Activated T-helper 2 cell treated with anti-CD3 and anti-CD28 coated beads, Interferon-gamma antibody, Interleukin-2, Interleukin-4, amounts not matched to agents 10 μg/mL and 5 μg/mL and 100 μg/mL, durations not matched to agents 14 hours and 24 hours and 36 hours (primary cell): Measurements from ENCODE around the gene NUDT16. TPM values are rescaled to one million over a fixed set of nuclear protein-coding genes. Genes with fewer than 3 reads are reported as not detected.

Source experiments
- DNase-seq: peaks from one replicate; pipeline ENCODE4 v3.0.0; 2021; ENCODE audit warnings: low spot score
- H3K27ac Mint-ChIP-seq: one replicate; pipeline ENCODE4 v1.8.0; 2021; ENCODE audit warnings: mixed read lengths
- H3K27me3 Mint-ChIP-seq: one replicate; pipeline ENCODE4 v1.8.0; 2021; ENCODE audit warnings: low read depth, mixed read lengths
- H3K36me3 Mint-ChIP-seq: one replicate; pipeline ENCODE4 v1.8.0; 2021; ENCODE audit warnings: low read depth, mixed read lengths
- H3K4me1 Mint-ChIP-seq: one replicate; pipeline ENCODE4 v1.8.0; 2021; ENCODE audit warnings: low read depth, mixed read lengths
- H3K4me3 Mint-ChIP-seq: one replicate; pipeline ENCODE4 v1.8.0; 2021; ENCODE audit warnings: low read depth, mild to moderate bottlenecking, moderate library complexity, mixed read lengths
- H3K9me3 Mint-ChIP-seq: one replicate; pipeline ENCODE4 v1.8.0; 2021; ENCODE audit warnings: mixed read lengths
- intact Hi-C: fragments of 100-400 bp; cut with micrococcal nuclease; formaldehyde crosslinking; loops from one replicate; pipeline ENCODE4 v1.15.1; 2023
- total RNA-seq: library from RNA; stranded (reverse); gene quantifications from 2 replicates; pipeline ENCODE4 v1.2.3, GENCODE V29; 2022

Gene NUDT16
- total RNA-seq, 1 donor from 2014 or later, result 10.2 TPM

DNA sequence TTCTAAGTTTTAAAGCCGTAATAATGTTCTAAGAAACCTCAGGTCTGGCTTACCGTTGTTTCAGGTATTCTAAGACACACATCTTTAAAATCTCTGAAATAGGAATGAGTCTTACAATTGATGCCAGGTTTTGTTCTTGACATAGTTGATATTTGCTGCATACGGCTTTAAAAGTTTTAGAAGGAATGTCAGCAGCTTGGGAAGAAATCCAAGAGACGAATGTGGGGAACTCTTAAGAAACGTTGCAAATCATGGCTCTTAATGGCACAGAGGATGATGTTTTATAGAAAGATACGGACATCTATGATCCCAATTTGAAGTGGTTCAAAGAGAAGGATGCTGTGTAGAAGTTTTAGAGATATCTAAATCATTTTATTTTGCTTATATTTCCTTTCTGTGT, 11.5 kb downstream of the NUDT16 start:
- no peak overlapping the region for H3K4me3 Mint-ChIP-seq
- no peaks in the 10 kb centered on the region for H3K27me3 Mint-ChIP-seq
- DNase-seq, result no peak
- H3K27ac Mint-ChIP-seq, result no peak overlapping the region
- peaks cover 2% of the 10 kb centered on the region for H3K4me1 Mint-ChIP-seq
- no peaks in the 10 kb centered on the region for H3K36me3 Mint-ChIP-seq
- H3K9me3 Mint-ChIP-seq, result no peaks in the 10 kb centered on the region
- intact Hi-C loops, result no loop called here

- Mint-ChIP-seq H3K27ac (no peak overlapping the region), H3K9me3 (no peaks in the 10 kb centered on the region), H3K36me3 (no peaks in the 10 kb centered on the region), H3K27me3 (no peaks in the 10 kb centered on the region), H3K4me1 (no peaks in the 10 kb centered on the region), H3K4me3 (no peak overlapping the region)
- no peak for DNase-seq
- intact Hi-C loops, result no loop called here
Measured at GRCh38 chr3:131393868-131394267, 12.3 kb downstream of the NUDT16 start.

- H3K9me3 Mint-ChIP-seq, result no peaks in the 10 kb centered on the region
- no peaks in the 10 kb centered on the region for H3K4me1 Mint-ChIP-seq
- no peak for DNase-seq
- H3K27ac Mint-ChIP-seq, result no peak overlapping the region
- intact Hi-C loops, result no loop called here
- H3K27me3 Mint-ChIP-seq, result no peaks in the 10 kb centered on the region
- H3K36me3 Mint-ChIP-seq, result no peaks in the 10 kb centered on the region
- H3K4me3 Mint-ChIP-seq, result no peak overlapping the region
Measured at GRCh38 chr3:131394400-131394799, 12.8 kb downstream of the NUDT16 start.

- Mint-ChIP-seq H3K36me3 (no peaks in the 10 kb centered on the region), H3K9me3 (no peaks in the 10 kb centered on the region), H3K4me3 (no peak overlapping the region), H3K27me3 (no peaks in the 10 kb centered on the region), H3K4me1 (no peaks in the 10 kb centered on the region), H3K27ac (no peak overlapping the region)
- intact Hi-C loops, result no loop called here
- DNase-seq, result no peak
Measured at GRCh38 chr3:131396170-131396569, 14.6 kb downstream of the NUDT16 start.

GRCh38 chr3:131397889-131398288, 16.3 kb downstream of the NUDT16 start:
- no peaks in the 10 kb centered on the region for H3K9me3 Mint-ChIP-seq
- H3K4me1 Mint-ChIP-seq, result peaks cover 3% of the 10 kb centered on the region
- H3K36me3 Mint-ChIP-seq, result no peaks in the 10 kb centered on the region
- H3K4me3 Mint-ChIP-seq, result no peak overlapping the region
- H3K27ac Mint-ChIP-seq, result no peak overlapping the region
- intact Hi-C loops, result no loop called here
- H3K27me3 Mint-ChIP-seq, result no peaks in the 10 kb centered on the region
- no peak for DNase-seq

- Mint-ChIP-seq H3K27me3 (no peaks in the 10 kb centered on the region), H3K4me3 (no peak overlapping the region), H3K36me3 (no peaks in the 10 kb centered on the region), H3K9me3 (no peaks in the 10 kb centered on the region), H3K4me1 (peaks cover 3% of the 10 kb centered on the region), H3K27ac (no peak overlapping the region)
- no peak for DNase-seq
- intact Hi-C loops, result no loop called here
Measured at GRCh38 chr3:131401978-131402377, 20.4 kb downstream of the NUDT16 start.

DNA sequence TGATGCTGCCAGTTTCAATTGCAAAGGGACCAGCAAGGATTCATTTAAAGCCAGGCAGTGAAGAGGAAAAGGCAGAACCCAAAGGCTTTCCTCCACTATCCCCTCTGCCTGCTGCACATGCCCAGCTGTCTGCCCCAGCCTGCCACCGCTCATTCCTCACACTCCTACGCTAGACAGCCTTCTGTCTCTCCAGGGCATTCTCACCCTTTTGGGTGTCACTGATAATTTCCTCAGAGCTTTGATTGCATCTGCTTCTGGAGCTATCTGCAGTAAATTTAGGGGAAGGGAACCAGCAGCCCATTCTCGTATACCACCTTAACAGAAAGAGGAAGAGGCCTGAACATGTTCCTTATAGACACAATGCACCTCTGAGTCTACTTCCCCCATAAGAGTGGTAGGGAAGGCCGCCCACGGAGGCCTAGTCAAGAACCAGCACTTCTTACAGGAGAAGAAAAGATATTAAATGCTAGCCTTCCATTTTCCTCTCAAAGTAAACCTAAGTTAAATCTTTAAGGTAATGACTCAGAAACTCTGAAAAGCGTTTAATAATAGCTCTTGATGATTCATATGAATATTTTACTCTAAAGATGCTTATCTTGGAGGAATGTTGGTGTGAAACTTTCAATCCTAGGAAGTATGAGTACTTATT, 20.9 kb downstream of the NUDT16 start:
- DNase-seq, result no peak
- Mint-ChIP-seq H3K4me1 (peaks cover 3% of the 10 kb centered on the region), H3K9me3 (peaks cover 2% of the 10 kb centered on the region), H3K27ac (no peak overlapping the region), H3K36me3 (no peaks in the 10 kb centered on the region), H3K27me3 (peaks cover 2% of the 10 kb centered on the region), H3K4me3 (no peak overlapping the region)
- intact Hi-C loops, result no loop called here

DNA sequence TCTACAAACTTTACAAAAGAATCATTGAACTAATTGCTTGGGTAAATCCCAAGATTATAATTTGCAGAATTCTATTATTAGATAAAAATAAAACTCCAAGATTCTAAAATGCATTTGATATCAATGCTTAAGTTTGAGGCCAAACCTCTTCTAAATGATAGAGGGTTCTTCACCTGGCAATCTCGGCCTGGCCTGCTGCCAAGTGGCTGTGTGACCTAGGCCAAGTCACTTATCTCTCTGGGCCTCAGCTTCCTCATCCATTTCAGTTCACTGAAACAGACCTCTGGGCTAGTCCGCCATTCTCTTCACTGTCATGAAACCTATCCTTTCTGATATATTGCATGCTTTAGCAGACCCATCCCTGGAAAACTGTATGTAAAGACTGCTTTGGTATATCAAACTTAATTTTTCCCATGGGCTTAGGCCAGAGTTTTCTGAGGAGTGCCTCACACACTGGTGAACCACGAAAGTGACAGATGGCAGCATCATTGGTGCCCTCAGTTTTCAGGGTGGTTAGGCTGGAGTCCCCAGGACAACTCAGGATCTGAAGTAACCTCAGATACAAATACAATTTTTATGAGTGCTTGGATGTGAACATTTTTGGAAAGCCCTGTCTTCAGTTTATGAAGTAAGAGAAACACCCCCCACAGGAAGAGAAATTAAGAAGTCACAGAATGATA, 21.8 kb downstream of the NUDT16 start:
- peaks cover 3% of the 10 kb centered on the region for H3K4me1 Mint-ChIP-seq
- no peaks in the 10 kb centered on the region for H3K36me3 Mint-ChIP-seq
- H3K9me3 Mint-ChIP-seq, result peaks cover 6% of the 10 kb centered on the region
- DNase-seq, result no peak
- intact Hi-C loops, result no loop called here
- peaks cover 3% of the 10 kb centered on the region for H3K27me3 Mint-ChIP-seq
- no peak overlapping the region for H3K4me3 Mint-ChIP-seq
- no peak overlapping the region for H3K27ac Mint-ChIP-seq

GRCh38 chr3:131405411-131405810, 23.8 kb downstream of the NUDT16 start:
- H3K36me3 Mint-ChIP-seq, result no peaks in the 10 kb centered on the region
- H3K27me3 Mint-ChIP-seq, result peaks cover 3% of the 10 kb centered on the region
- no peak overlapping the region for H3K4me3 Mint-ChIP-seq
- H3K4me1 Mint-ChIP-seq, result peaks cover 3% of the 10 kb centered on the region
- DNase-seq, result no peak
- intact Hi-C loops, result no loop called here
- no peak overlapping the region for H3K27ac Mint-ChIP-seq
- peaks cover 6% of the 10 kb centered on the region for H3K9me3 Mint-ChIP-seq

DNA sequence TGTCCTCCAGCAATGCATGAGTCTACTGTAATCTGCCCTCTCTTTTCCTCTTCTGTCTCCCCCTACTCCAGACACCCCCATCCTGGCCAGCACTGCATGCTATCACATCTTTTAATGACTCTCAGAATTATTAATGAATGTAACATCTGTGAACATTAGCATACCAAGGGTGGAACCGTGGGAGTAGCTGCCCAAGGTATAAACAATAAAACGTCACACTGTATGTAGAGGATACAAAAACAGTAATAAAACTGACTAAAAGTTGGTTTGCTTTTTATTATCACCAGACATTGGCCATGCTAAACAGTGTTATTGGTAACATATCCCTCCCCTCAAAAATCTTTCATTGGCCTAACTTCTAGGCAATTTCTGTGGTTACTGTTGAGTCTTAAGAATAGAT, 24.7 kb downstream of the NUDT16 start:
- Mint-ChIP-seq H3K4me1 (peaks cover 3% of the 10 kb centered on the region), H3K27ac (no peak overlapping the region), H3K9me3 (peaks cover 6% of the 10 kb centered on the region), H3K27me3 (peaks cover 3% of the 10 kb centered on the region), H3K36me3 (no peaks in the 10 kb centered on the region), H3K4me3 (no peak overlapping the region)
- intact Hi-C loops, result no loop called here
- DNase-seq, result no peak

DNA sequence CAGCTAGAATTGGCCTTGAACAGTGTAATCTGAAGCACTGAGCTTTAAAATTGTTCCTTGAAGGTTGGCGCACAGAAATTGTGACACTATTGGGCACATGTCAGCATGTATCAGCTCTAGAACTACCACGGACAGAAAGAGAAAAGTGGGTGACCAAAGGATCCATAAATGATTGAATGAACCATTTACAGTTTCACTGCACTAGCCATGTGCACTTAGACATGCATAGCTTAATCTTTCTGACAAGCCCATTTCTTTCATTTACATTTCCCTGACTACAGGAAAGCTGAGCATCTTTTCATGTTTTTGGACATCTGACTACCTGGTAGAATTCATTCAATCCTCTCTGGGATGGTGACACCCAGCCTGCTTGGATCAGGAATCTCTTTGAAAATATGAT, 36.2 kb downstream of the NUDT16 start:
- Mint-ChIP-seq H3K27ac (no peak overlapping the region), H3K36me3 (no peaks in the 10 kb centered on the region), H3K4me1 (peaks cover 5% of the 10 kb centered on the region), H3K4me3 (no peak overlapping the region), H3K27me3 (peaks cover 7% of the 10 kb centered on the region), H3K9me3 (peaks cover 6% of the 10 kb centered on the region)
- intact Hi-C loops, result no loop called here
- no peak for DNase-seq

DNA sequence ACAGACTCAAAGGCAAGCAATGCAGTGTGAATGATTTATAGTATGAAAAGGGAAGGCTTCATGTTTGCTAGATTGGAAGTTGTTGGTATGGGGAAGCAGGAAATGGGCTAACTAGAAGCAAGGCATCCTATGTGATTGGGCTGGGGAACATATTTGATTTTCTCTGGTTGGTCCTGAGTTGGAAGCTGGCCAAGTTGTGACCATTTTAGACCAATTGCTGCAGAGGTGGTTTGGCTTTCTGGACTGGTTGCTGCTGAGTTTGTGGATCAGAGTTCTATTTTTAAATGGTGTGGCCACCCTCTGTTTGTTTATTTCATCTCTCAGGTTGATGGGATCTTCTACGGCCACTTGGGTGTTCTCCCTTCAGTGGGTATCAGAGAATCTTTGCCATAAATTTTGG, 39.7 kb downstream of the NUDT16 start:
- H3K4me3 Mint-ChIP-seq, result no peak overlapping the region
- H3K4me1 Mint-ChIP-seq, result no peaks in the 10 kb centered on the region
- no peak overlapping the region for H3K27ac Mint-ChIP-seq
- no peak for DNase-seq
- H3K27me3 Mint-ChIP-seq, result peaks cover 3% of the 10 kb centered on the region
- H3K9me3 Mint-ChIP-seq, result no peaks in the 10 kb centered on the region
- intact Hi-C loops, result no loop called here
- no peaks in the 10 kb centered on the region for H3K36me3 Mint-ChIP-seq

- Mint-ChIP-seq H3K4me1 (no peaks in the 10 kb centered on the region), H3K4me3 (no peak overlapping the region), H3K27me3 (peaks cover 3% of the 10 kb centered on the region), H3K36me3 (no peaks in the 10 kb centered on the region), H3K27ac (no peak overlapping the region), H3K9me3 (no peaks in the 10 kb centered on the region)
- no peak for DNase-seq
- intact Hi-C loops, result no loop called here
Measured at GRCh38 chr3:131421957-131422498, 40.5 kb downstream of the NUDT16 start.
